ENCODE measurements around the gene RAB1B.
"Not testable (repeated sequence)": the region's sequence is repeated elsewhere in the genome, so short reads cannot be mapped to it uniquely, and the experiment has no call there.

The RAB1B gene

GRCh38 chr11:66239998-66240780 is 28.2 kb upstream of the RAB1B start:
- DNase-seq = no peak

DNA sequence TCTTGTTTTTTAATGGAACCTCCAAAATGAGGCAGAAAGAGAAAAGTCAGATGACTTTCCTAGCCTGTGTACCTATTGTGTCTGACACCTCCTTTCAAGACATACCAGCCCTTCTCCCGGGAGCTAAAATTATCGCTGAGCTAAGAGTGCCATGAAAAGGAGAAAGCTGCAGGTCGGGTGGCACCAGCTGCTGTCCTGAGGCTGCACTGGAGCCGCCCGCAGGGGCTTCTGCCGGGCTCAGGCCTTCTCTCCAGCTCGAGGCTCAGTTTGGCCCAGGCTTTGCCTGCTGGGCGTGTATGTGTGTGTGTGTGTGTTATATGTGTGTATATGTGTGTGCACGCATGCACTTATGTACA is 27.7 kb upstream of the RAB1B start:
- DNase-seq = no peak

DNA sequence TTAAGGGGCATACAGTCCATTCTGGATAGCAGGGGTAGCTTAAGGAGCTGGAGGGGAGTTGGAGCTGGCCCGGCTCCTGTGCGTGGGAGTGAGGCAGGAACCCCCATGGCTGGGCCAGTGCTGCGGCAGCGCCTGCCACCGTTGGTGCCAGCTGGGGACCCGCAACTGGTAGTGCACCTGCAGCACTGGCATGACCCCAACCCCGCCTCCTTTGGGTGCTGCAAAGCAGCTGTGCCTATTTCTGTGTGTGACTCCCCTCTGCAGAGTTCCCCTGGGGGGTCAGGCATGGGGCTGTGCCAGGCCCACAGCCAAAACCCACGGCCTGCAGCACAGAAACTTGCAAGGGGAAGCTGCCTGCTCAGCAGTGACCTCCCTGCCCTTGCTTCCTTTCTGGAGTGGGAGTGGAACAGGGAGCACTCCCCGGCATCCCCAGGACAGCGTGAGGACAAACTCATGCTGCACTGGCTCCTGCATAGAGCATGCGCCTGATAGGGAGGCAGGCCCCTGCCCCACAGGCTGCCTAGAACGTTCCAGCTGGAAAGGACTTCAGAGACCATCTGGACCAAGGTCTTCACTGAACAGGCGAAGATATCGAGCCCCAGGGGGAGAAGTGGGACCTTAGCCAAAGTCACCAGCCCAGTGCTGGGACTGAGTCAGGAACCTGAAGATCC is 26.2 kb upstream of the RAB1B start:
- no peak for DNase-seq

DNA sequence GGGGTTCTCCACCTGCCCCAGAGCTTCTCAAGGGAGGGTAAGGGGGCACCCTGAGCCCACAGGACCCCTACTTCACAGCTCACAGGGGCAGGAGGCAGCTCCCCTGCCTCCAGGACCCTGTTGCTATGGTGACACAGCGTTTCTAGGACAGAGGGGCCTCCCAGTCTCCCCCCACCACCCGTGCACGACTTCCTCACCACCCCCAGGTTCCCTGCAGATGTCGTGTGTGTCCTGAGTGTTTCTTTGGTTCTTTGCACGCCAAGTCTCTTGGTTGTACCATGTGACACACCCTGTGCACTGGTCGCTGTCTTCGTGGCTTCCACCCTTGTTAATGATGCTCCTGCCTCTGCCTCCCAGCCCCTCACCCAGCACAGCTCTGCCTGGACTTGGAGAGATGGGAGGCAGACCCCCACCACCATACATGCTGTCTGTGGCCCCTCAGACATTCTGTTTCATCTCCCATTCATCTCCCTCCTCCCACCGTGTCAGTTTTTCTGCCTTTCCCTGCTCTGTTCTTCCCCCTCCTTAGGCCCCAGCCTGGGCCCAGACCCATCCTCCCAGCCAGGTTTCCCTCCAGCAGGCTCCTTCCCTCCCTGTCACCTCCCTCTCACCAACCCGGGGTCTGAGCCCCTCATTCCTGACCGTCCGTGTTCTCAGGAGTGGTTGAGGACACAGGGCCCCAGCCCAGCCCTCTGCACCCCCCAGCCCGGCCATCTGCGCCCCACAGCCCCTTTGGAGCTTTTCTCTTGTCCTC is 24.5 kb upstream of the RAB1B start:
- DNase-seq = no peak

- no peak for DNase-seq
Measured at GRCh38 chr11:66247295-66247694, 21.1 kb upstream of the RAB1B start.

- no peak for DNase-seq
Measured at GRCh38 chr11:66247801-66248200, 20.6 kb upstream of the RAB1B start.

GRCh38 chr11:66248903-66249302 is 19.5 kb upstream of the RAB1B start:
- DNase-seq = no peak

DNA sequence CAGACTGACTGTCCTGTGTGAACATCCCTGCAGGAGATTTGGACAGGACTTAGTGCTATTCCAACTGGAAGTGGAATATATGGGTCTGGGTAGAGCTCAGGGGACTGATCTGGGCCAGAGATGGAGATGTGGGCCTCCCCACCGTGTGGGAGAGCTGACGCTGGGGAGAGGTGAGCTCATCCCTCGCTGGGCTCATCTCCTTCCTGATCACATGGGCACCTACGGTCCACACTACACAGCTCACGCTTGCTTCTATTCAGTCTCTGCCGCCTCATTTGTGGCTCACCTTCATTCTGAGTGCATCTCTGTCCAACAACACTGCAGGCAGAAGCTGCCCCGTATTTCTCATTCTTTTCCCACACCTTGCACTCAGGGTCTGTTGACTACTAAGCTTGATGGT is 16.6 kb upstream of the RAB1B start:
- DNase-seq = no peak

DNA sequence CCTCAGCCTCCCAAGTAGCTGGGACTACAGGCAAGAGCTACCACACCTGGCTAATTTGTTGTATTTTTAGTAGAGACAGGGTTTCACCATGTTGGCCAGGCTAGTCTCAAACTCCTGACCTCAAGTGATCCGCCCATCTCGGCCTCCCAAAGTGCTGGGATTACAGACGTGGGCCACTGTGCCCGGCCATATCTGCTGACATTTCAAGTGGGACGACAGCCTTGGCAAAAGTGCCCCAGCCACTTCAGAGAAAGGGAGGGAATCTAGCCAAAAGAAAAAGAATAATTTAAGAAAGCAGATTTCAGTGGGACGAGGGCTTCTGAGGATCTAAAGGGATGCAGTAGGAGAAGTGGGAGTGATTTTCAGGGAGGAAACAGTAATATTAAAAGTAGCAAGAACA is 15.4 kb upstream of the RAB1B start:
- DNase-seq = not testable (repeated sequence)

- no peak for DNase-seq
Measured at GRCh38 chr11:66258473-66258893, 10.0 kb upstream of the RAB1B start.

DNA sequence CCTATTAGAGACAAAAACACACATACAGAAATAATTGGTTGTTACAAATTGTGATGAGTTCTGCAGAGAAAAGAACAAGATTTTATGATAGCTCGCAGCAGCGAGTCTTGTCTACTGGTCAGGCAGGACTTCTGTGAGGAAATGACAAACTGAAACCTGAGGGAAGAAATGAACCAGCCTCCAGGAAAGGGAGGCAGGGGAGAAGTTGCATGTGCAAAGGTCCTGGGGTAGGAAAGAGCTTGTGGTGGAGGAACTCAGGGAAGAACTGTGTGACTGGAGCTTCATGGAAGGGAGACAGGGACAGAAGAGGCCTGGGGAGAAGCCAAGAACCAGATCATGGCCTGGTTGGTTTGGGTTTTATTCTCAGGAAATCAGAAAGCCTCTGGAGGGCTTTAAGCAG is 9.2 kb upstream of the RAB1B start:
- DNase-seq = no peak

- DNase-seq = no peak
Measured at GRCh38 chr11:66259956-66260355, 8.5 kb upstream of the RAB1B start.

DNA sequence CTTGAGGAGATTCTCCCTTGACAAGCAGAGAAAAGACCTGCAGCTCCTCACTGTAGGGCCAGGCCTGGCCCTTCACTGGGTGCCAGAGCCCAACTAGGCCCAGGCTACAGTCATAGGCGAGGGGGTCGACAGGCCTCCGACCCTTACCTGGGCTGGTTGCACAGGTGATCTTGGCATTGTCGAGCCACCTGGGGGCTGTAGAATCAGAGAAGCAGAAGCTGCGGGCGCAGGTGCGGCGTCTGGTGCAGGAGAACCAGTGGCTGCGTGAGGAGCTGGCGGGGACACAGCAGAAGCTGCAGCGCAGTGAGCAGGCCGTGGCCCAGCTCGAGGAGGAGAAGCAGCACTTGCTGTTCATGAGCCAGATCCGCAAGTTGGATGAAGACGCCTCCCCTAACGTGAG is 6.9 kb upstream of the RAB1B start:
- DNase-seq = no peak

DNA sequence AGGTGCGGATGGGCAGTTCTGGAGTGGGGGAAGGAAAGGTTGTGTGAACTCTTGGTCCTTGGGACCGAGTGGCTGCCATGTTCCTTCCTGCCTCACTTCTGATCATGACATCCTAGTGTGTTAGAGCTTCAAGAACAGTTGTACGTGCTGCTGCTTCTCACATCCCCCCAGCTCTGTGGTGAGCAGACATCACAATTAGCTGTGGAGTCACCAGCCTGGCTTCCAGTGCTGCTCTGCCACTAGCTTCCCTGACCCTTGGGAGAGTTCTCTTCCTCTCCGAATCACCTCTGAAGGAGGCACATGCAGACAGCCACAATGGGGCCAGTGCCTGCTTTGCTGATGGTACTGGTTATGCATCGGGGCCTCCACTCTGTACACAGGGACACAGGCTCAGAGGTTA is 6.2 kb upstream of the RAB1B start:
- no peak for DNase-seq

GRCh38 chr11:66262696-66263095 is 5.7 kb upstream of the RAB1B start:
- no peak for DNase-seq

GRCh38 chr11:66263231-66263630 is 5.2 kb upstream of the RAB1B start:
- no peak for DNase-seq

DNA sequence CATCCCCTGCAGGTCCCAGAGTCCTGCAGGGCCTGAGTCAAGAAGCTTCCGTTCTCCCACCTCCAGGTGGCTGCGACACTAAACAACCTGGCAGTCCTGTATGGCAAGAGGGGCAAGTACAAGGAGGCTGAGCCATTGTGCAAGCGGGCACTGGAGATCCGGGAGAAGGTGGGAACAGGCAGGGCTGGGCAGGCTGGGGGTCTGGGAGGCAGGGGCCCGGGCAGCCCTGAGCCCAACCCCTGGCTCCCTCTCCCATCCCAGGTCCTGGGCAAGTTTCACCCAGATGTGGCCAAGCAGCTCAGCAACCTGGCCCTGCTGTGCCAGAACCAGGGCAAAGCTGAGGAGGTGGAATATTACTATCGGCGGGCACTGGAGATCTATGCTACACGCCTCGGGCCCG is 4.7 kb upstream of the RAB1B start:
- DNase-seq = no peak

- DNase-seq = no peak
Measured at GRCh38 chr11:66264383-66264782, 4.1 kb upstream of the RAB1B start.

- no peak for DNase-seq
Measured at GRCh38 chr11:66264914-66265313, 3.5 kb upstream of the RAB1B start.

DNA sequence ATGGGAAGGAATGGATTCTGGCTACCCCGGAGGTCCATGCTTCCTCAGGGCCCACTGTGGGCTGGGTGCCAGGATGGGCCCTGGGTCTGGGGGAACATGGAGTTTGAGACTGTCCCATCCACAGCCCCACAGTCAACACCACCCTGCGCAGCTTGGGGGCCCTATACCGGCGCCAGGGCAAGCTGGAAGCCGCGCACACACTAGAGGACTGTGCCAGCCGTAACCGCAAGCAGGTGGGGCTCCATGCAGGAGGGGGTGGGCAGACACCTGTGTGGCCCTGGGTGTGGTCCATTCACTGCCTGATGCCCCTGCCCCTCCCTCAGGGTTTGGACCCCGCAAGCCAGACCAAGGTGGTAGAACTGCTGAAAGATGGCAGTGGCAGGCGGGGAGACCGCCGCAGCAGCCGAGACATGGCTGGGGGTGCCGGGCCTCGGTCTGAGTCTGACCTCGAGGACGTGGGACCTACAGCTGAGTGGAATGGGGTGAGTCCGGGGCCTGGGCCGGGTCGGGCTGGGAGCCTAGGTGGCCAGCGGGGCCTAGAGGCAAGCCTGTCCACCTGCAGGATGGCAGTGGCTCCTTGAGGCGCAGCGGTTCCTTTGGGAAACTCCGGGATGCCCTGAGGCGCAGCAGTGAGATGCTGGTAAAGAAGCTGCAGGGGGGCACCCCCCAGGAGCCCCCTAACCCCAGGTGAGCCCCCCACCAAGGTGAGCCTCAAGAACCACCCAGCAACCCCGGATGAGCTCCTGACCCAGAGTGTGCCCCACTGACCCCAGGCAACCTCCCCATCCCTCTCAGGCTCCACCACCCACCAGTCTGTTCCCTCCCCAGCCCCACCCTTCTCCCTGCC is 2.7 kb upstream of the RAB1B start:
- DNase-seq = no peak

GRCh38 chr11:66266378-66267038 is 1.9 kb upstream of the RAB1B start:
- no peak for DNase-seq

DNA sequence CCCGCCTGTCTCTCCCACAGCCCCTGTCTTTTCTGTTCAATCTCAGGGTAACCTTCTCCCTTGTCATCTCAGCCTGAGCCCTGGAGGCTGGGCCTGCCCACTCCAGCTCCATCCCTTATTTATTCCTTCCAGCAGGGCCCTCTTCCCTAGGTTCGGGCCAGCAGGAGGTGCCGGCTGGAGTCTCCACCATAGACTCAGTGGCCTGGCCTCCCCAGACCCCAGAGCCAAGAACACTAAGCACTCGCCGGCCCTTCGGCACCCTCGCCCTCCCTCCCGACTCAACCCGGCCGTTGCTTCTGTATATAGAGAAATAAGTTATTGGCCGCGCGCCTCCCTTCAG is 1.4 kb upstream of the RAB1B start:
- DNase-seq = no peak

All from CD4-positive, alpha-beta T cell treated with Interleukin-4 for 4 hours (primary cell).